Stimulated activated CD8-positive, alpha-beta memory T cell treated with anti-CD3 and anti-CD28 coated beads, Interleukin-12 subunit alpha, Interleukin-12 subunit beta, amount 100 ng/mL, for 4 hours (primary cell): Measurements from ENCODE around the gene TMEM164.
A peak's percentile ranks its signal among the peaks of the same experiment; 100 is the strongest.
"Not testable (repeated sequence)": the region's sequence is repeated elsewhere in the genome, so short reads cannot be mapped to it uniquely, and the experiment has no call there.

Experiments used
- DNase-seq: peaks from one replicate; pipeline ENCODE4 v3.0.0-alpha.2; 2020; ENCODE audit warnings: low read depth

Gene TMEM164

GRCh38 chrX:110002300-110003166 is at the start of gene TMEM164:
TMEM164 (plus strand) TSS chrX:110003114; CDS start chrX:110003775, 661 bp downstream.
- DNase-seq: peak; percentile 74

- no peak for DNase-seq
These were observed 48.6 kb upstream of the TMEM164 start for GRCh38 chrX:109954333-109954732.

GRCh38 chrX:109954955-109955354 is 48.0 kb upstream of the TMEM164 start:
- DNase-seq: no peak

- DNase-seq: no peak
These were observed 44.6 kb upstream of the TMEM164 start for GRCh38 chrX:109958266-109958665.

GRCh38 chrX:109959356-109959871 is 43.5 kb upstream of the TMEM164 start:
- no peak for DNase-seq

GRCh38 chrX:109964390-109964789 is 38.5 kb upstream of the TMEM164 start:
- no peak for DNase-seq

- DNase-seq: no peak
These were observed 36.7 kb upstream of the TMEM164 start for GRCh38 chrX:109966246-109966645.

GRCh38 chrX:109967156-109967555 is 35.8 kb upstream of the TMEM164 start:
- DNase-seq: no peak

GRCh38 chrX:109970841-109971240 is 32.1 kb upstream of the TMEM164 start:
- not testable (repeated sequence) for DNase-seq

GRCh38 chrX:109974906-109975655 is 27.8 kb upstream of the TMEM164 start:
- no peak for DNase-seq

- not testable (repeated sequence) for DNase-seq
These were observed 17.7 kb upstream of the TMEM164 start for GRCh38 chrX:109985210-109985609.

GRCh38 chrX:109987884-109988283 is 15.0 kb upstream of the TMEM164 start:
- DNase-seq: no peak

- DNase-seq: no peak
These were observed 12.2 kb upstream of the TMEM164 start for GRCh38 chrX:109990582-109991276.

GRCh38 chrX:109992203-109992602 is 10.7 kb upstream of the TMEM164 start:
- DNase-seq: no peak

- no peak for DNase-seq
These were observed 7.8 kb upstream of the TMEM164 start for GRCh38 chrX:109995155-109995554.

GRCh38 chrX:109997786-109998452 is 5.0 kb upstream of the TMEM164 start:
- DNase-seq: no peak

GRCh38 chrX:110000000-110000399 is 2.9 kb upstream of the TMEM164 start:
- DNase-seq: no peak

GRCh38 chrX:110000847-110001713 is 1.8 kb upstream of the TMEM164 start:
- DNase-seq: no peak

- DNase-seq: no peak
These were observed 1.1 kb upstream of the TMEM164 start for GRCh38 chrX:110001740-110002299.
